ENCODE measurements around the gene CELSR1.

The CELSR1 gene, protein sequence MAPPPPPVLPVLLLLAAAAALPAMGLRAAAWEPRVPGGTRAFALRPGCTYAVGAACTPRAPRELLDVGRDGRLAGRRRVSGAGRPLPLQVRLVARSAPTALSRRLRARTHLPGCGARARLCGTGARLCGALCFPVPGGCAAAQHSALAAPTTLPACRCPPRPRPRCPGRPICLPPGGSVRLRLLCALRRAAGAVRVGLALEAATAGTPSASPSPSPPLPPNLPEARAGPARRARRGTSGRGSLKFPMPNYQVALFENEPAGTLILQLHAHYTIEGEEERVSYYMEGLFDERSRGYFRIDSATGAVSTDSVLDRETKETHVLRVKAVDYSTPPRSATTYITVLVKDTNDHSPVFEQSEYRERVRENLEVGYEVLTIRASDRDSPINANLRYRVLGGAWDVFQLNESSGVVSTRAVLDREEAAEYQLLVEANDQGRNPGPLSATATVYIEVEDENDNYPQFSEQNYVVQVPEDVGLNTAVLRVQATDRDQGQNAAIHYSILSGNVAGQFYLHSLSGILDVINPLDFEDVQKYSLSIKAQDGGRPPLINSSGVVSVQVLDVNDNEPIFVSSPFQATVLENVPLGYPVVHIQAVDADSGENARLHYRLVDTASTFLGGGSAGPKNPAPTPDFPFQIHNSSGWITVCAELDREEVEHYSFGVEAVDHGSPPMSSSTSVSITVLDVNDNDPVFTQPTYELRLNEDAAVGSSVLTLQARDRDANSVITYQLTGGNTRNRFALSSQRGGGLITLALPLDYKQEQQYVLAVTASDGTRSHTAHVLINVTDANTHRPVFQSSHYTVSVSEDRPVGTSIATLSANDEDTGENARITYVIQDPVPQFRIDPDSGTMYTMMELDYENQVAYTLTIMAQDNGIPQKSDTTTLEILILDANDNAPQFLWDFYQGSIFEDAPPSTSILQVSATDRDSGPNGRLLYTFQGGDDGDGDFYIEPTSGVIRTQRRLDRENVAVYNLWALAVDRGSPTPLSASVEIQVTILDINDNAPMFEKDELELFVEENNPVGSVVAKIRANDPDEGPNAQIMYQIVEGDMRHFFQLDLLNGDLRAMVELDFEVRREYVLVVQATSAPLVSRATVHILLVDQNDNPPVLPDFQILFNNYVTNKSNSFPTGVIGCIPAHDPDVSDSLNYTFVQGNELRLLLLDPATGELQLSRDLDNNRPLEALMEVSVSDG (N-terminal part only)

DNA sequence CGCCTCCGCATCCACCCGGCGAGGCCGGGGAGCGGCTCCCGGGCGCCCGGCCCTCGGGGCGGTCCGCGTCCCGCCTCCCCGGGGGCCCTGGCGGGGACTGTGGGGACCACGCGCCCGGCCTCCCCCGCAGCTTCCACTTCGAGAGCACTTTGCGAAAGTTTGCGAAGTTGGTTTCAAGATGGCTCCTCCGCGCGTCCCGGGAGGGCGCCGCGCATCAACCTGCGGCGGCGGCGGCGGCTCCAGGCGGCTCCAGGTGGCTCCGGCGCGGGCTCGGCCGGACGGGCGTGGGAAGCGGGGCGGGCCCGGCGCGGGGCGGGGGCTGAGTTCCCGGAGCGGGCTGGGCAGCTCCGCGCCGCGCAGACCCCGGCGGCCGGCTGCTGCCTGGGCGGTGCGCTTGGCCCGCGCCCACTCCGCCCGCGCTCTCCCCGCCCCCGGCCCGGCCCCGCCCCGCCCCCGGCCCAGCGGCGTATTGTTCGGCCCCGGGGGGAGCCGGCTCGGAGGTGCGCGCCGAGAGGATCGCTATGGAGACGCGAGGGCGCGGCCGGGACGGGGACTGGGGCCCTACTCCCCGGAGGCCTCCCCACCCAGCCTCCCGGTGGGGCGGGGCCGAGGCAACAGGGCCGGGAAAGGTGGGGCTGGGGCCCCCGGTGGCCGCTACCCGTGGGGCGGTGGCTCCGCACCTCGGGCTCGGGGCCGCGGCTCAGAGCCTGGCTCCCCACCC lies at the start of gene CELSR1:
Gene CELSR1 (minus strand): TSS at position 396 of the 721 bp plus-strand sequence. CDS start 450 bp downstream, outside the sequence.
- no peak for TF ChIP-seq GATA1 (IDR thresholded peaks at IDR 0.05; ENCODE audit: low read depth, low read length)
- TF ChIP-seq POLR2A (IDR thresholded peaks at IDR 0.05; ENCODE audit: low read length): no peak
- no peak for DNase-seq

DNA sequence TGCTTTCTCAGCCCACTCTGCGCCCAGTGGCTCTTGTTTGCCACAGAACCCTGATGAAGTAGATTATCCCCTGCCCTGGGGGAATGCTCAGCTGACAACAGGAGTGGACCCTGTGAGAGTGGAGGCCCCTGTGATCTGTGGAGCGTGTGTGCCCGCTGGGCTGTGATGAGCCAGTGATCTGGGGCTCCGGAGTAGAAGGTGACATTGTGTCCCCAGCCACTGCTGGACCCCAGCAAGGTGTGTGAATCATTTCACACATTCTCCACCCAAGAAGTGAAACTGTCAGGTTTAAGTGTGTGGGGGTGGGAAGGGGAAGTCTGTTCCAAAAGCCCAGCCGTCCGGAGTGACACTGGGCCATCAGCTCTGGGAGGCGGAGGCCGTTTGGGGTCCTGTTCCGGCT lies 49.6 kb upstream of the CELSR1 start:
- TF ChIP-seq POLR2A (IDR thresholded peaks at IDR 0.05; ENCODE audit: low read length) (no peak), GATA1 (IDR thresholded peaks at IDR 0.05; ENCODE audit: low read depth, low read length) (no peak)
- DNase-seq: no peak

DNA sequence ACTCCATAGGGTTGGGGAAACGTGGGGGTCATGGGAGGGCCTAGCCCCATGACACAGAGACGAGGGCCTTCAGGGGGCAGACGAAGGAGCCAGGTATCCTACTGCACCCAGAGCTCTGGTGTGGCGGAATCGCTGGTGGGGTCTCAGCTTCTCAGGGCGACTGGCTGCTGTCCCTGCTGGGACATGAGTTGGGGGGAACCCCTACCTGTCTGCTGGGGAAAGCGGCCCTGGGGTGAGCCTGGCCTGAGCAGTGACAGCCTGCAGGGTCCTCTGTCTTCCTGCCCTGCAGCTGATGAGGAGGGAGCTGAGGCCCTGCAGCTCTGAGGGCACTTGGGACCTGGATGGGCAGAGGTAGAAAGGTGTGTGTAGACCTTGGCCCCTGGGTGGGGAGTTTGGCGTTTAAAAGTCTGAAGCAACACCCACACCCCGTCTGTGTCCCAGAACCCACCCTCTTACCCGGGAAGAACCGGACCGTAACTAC lies 49.2 kb upstream of the CELSR1 start:
- DNase-seq: no peak
- TF ChIP-seq POLR2A (IDR thresholded peaks at IDR 0.05; ENCODE audit: low read length): no peak
- TF ChIP-seq GATA1 (IDR thresholded peaks at IDR 0.05; ENCODE audit: low read depth, low read length): no peak

DNA sequence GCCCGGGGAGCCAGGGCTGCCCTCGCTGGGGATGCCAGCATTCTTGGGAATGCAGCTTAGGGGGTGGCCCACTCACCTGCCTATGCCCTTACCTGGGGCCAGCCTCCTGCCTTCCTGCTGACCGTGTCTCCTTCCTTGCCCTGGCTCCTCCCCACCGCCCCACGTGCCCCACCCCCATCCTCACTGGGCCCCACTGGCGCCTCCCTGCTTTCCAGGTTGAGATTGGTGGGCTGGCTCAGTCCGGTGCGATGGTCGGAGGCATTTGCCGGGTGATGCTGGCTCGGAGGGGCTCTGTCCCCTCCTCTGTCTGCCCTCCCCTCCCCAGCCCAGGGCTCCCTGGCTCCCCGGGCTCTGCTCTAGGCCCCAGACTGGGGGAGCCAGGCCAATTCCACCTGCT lies 48.7 kb upstream of the CELSR1 start:
- TF ChIP-seq POLR2A (IDR thresholded peaks at IDR 0.05; ENCODE audit: low read length) (no peak), GATA1 (IDR thresholded peaks at IDR 0.05; ENCODE audit: low read depth, low read length) (no peak)
- no peak for DNase-seq

DNA sequence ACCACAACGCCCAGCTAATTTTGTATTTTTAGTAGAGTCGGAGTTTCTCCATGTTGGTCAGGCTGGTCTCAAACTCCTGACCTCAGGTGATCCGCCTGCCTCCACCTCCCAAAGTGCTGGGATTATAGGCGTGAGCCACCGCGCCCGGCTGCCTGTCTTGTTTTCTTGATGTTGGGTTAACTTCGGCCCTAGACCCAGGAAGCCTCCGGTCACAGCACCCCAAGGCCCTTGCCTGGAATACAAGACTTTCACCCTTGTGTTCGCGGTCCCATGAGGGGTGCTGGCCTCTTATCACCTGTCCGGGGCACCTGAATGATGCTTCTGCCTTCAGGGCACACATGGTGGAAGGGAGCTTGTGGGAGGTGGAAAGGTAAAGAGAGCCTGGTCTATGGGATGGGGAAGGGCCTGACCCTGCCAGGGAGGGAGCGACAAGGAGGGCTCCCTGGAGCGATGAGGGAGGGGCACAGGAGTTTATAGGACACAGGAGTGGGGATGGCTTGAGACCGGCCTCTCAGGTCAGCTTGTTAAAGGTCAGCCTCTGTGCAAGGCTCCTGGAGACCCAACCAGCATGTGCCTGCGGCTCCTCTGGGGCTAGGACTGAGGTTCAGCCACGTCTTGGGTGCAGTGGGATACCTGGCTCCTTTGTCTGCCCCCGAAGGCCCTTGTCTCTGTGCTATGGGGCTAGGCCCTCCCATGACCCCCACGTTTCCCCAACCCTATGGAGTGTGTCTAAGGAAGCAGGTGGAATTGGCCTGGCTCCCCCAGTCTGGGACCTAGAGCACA lies 48.1 kb upstream of the CELSR1 start:
- DNase-seq: no peak
- TF ChIP-seq GATA1 (IDR thresholded peaks at IDR 0.05; ENCODE audit: low read depth, low read length) (no peak), POLR2A (IDR thresholded peaks at IDR 0.05; ENCODE audit: low read length) (no peak)

DNA sequence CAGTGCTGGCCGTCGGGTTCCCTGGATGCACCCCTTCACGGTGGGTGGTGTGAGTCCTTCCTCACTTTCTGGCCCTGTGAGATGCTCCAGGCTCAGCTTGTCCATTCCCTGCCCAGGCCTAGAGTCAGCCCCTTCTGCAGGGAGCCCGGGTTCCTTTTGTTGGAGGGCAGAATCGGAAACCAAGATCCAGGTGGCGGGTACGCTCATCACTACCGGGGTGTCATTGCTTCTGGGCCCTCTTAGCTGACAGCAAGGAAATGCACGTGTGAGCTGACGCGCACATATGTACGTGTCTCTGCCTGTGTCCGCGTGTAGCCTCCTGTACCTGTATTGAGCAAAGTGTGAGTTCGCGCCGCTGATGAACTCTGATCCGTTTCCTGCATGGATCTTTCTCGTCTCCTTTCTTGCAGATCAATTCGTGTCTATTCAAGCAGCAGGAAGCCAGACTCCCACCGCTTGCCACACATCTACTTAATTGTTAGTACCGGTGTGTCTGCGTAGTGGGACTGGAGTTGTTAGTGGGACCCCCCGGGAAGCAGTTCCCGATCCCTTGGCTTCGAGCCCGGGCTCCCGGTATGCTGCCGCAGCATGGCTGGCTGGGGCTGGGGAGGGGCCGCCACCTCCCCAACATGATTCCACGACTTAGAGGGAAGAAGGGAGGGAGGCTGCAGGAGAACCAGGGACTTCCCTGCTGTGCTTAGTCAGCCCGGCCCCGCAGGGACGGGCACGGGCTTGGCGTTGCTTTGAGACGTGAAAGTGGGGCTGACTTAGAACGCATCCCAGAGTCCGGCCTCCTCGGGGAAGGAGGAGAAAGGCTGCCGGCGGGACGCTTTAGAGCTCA lies 46.9 kb upstream of the CELSR1 start:
- TF ChIP-seq POLR2A (IDR thresholded peaks at IDR 0.05; ENCODE audit: low read length): no peak
- no peak for DNase-seq

DNA sequence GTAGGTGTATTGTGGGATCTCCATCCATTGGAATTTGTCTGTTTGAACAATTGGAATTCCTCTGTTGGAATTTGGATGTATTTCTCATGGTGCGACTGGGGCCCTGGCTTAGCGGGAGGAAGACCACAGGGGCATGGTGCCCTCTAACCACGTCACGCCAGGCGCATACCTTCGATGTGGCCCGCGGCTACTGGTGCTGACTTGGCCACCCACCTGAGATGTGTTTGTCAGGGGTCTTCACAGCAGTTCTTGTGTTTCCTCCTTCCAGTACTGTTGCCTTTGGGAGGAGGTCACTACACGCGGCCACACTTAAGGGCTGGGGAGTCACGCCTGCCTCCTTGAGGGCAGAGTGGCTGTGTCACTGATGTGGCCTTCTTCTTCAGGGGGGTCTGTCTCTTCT lies 46.2 kb upstream of the CELSR1 start:
- TF ChIP-seq POLR2A (IDR thresholded peaks at IDR 0.05; ENCODE audit: low read length): no peak
- TF ChIP-seq GATA1 (IDR thresholded peaks at IDR 0.05; ENCODE audit: low read depth, low read length): no peak
- DNase-seq: no peak

DNA sequence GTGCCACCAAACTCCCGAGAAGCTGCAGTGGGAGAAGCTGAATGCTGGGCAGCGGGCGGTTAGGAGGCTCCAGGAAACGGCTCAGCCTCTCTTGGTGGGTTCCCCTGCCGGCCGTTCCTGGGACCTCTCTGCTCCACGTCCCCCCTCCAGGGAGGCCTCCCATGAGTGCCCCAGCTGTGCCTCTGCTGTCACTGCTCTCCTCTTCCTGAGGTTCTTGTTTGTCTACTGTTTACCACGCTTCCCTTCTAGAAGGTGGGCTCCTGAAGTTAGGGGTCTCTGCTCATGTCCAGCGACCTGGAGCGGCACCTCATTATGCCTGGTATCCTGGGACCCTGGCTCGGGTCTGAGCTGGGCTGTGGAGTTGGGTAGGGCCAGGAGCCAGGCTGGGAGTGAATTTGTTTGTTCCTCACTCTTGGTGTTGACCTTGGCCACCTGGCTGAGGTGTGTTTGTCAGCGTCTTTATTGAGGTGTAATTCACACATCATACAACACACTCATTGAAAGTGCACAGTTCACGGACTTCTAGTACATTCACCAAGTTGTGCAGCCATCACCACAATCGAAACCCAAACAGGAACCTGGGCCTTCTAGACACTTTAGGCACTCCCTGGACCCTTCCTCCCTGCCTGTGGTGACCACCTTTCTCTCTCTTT lies 45.0 kb upstream of the CELSR1 start:
- TF ChIP-seq GATA1 (IDR thresholded peaks at IDR 0.05; ENCODE audit: low read depth, low read length) (no peak), POLR2A (IDR thresholded peaks at IDR 0.05; ENCODE audit: low read length) (no peak)
- no peak for DNase-seq

DNA sequence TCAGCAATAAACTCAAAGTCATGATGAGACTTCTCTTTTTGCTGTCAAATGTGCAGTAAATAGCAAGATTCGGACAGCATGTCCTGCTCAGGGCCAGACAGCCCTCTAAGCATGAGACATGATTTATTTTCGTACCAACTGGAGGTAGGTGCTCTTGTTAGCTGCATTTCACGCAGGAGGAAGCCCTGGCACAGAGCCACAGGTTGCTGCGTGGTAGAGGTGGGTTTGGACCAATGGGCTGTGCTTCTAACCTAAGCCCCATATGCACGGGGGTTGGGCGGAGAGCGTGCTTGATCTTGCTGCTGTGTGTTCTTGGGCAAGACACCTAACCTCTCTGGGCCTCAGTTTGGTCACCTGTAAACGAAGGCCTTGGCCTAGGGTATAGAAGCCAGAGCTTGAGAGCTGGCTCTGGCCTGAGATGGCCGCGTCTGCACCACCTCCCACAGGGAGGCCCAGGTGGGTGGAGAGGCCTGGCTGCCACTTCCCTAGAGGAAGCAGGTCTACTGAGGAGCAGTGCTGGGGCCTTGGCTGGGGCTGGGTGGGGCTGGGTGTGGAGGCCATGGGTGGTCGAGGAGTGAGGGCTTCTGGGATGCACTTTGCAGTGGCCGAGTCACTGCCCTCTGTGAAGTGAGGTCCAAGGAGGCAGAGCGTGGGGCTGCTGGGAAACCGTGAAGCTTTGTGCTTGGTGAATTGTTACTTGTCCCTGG lies 44.3 kb upstream of the CELSR1 start:
- TF ChIP-seq GATA1 (IDR thresholded peaks at IDR 0.05; ENCODE audit: low read depth, low read length): no peak
- peak; percentile 52 for TF ChIP-seq POLR2A (IDR thresholded peaks at IDR 0.05; ENCODE audit: low read length)
- DNase-seq: no peak

DNA sequence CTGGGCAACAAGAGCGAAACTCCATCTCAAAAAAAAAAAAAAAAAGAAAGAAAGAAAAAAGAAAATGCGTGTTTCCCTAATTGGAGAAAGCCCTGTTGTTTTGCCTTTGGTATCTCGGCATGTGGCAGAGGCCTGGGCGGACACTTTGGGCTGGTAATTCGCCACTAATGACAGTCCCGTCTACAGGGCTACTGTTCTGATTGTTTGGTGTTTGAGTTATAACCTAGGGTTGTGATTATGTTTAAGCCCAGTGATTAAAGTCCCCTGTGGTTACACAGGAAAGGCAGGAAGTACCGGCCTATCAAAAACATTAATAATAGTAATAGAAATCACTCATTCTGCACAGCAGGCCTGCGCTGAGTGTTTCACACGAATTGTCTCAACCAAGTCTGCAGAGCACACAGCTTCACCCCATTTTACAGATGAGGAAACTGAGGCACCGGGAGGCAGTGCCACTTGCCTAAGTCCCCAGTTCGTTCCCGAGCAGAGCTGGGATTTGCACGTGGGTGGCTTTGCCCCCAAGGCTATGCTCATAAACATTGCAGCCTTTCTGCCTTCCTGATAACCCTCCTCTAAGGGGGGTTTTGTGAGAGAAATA lies 43.6 kb upstream of the CELSR1 start:
- DNase-seq: no peak
- TF ChIP-seq POLR2A (IDR thresholded peaks at IDR 0.05; ENCODE audit: low read length): no peak
- TF ChIP-seq GATA1 (IDR thresholded peaks at IDR 0.05; ENCODE audit: low read depth, low read length): no peak

Measured in erythroblast (primary cell).